Measurements from ENCODE around the gene PGS1. TPM values are rescaled to one million over a fixed set of nuclear protein-coding genes. Genes with fewer than 3 reads are reported as not detected.

The PGS1 gene
- polyA plus RNA-seq, 3 donors: 46.3 to 58.6 (median 56.4) TPM

- no peak for DNase-seq
Measured at GRCh38 chr17:78425429-78425828, 47.0 kb downstream of the PGS1 start.

- no peak for DNase-seq
Measured at GRCh38 chr17:78426293-78426879, 47.9 kb downstream of the PGS1 start.

- no peak for DNase-seq
Measured at GRCh38 chr17:78427140-78427539, 48.7 kb downstream of the PGS1 start.

GRCh38 chr17:78428025-78428575, 49.7 kb downstream of the PGS1 start:
- DNase-seq: no peak

DNA sequence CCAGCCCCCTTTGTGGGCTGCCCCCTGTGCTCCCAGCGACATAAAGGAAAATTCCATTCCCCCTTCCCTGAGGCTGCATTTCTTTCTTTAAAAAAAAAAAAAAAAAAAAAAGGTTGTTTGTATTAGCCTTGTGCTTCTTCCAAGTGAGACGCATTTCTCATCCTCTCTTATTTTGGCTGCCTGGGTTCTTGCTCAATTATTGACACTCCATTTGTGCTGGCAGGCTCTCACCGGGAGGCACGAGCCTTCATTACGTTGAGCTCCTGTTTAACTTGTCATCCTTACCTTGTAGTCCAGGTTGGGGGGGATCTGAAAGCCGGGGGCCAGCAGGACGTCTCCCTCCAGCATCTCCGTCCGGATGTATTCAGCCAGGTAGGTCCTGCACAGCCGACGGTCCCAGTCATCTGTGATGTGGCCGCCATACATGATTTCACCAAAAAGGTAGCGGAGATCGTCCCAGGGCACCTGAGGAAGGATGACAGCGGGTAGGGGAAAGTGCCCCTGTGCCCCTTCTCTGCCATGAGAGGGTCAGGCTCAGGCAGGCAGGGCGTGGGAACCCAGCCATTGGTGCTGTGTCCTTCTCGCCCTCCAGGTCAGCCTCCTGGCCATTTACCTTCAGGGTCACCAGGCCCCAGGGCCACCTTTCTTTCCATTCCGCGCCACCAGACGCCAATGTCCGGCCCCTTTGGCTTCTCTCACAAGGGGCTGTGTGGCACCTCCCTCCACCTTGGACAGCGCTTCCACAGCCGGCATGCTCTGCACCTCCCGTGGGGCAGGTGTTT, 50.6 kb downstream of the PGS1 start:
- no peak for DNase-seq

GRCh38 chr17:78429618-78429995, 51.2 kb downstream of the PGS1 start:
- no peak for DNase-seq

DNA sequence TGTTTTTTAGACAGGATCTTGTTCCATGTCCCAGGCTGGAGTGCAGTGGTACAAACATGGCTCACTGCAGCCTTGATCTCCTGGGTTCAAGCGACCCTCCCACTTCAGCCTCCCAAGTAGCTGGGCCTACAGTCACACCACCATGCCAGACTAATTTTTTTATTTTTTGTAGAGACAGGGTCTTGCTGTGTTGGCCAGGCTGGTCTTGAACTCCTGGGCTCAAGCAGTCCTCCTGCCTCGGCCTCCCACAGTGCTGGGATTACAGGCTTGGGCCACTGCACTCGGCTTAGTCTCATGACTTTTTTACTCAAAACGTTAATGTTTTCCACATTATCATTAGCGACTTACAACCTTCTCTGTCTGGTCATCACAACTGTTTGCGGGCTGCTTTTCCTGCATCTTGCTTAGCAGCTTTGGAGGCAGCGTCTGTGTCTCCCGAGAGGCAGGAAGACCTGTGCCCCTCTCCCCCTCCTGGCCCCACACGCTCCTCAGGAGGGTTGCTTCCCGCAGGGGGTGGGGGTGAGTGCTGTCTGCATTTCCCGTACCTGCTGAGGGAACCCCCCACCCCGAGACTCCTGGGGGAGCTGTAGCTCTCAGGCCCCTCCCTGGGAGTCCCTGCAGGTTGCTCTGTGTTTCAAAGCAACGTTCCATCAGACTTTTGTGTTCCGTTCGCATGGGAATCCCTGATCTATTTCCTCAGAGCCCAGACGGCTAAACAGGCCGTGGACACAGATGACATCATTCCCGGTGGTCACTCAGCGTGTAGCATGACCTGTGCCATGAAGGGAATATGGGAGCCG, 52.6 kb downstream of the PGS1 start:
- no peak for DNase-seq

- DNase-seq: no peak
Measured at GRCh38 chr17:78431692-78431958, 53.2 kb downstream of the PGS1 start.

- DNase-seq: no peak
Measured at GRCh38 chr17:78432226-78433012, 54.0 kb downstream of the PGS1 start.

- no peak for DNase-seq
Measured at GRCh38 chr17:78433013-78433727, 54.7 kb downstream of the PGS1 start.

GRCh38 chr17:78433780-78434335, 55.4 kb downstream of the PGS1 start:
- DNase-seq: no peak

DNA sequence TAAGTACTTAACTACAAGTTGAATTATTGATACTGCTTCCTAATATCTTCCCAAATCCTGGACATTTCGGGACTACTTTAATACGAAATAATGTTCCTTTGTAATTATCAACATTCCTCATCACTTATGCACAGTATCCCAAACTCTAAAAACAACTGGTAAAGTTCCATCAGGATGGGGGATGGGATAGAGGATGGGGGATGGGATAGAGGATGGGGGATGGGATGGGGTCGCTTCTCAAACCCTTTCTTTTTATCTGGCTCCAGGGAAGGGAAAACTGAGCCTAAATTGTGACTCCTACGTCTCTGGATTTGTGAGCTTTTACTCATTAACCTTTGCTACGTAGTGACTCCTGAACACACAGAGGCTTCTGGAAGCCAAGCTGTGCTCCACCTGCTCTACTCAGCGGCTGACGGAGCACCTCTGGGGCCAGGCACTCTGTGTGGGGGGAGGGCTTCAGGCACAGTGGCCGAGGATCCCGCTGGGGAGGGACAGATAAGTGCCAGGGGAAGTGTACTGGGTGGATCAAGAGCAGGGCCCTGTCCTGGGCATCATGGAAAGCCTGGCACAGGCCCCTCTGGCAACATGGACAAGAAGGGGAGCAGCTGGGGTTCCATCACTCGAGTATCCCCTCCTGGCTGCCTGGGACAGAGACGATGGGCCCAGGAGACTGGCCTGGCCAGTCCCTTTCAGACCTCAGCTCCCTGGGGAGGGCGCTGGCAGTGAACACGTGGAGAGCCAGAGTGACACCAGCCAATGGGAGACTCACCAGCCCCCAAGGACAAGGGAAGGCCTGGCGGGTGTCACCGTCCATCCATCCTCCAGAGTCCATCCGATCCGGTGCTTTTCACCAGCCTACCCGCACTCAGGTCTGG, 56.2 kb downstream of the PGS1 start:
- no peak for DNase-seq

DNA sequence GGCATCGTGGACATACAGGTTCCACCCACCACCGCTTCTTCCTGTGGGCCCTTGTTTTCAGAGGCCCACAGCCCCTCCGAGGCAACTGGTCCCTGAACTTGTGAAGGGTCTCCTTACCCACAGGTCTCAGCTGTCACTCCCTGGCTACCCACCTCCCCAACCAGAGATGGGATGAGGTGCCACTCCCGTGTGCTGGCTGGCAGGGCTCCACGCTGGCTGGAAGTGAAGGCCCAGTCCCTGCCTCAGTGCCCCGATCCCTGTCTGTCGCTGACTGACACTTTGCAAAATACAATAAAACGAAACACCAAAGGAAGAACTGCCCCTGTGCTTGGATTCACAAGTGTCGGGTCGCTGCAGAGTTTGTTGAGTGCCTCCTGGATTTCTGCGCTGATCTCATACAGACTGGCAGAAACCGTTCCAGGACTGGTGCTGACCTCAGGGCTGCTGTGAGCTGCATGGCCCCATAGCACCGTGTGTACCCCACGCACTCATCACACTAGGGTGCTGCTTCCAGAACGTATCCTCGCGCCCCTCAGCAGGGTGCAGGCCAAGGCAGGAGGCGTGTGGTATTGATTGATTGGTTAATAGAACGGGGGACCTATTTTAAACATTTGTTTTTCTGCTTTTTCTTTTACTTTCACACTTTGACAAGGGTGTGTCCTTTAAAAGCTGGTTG, 57.0 kb downstream of the PGS1 start:
- DNase-seq: no peak

DNA sequence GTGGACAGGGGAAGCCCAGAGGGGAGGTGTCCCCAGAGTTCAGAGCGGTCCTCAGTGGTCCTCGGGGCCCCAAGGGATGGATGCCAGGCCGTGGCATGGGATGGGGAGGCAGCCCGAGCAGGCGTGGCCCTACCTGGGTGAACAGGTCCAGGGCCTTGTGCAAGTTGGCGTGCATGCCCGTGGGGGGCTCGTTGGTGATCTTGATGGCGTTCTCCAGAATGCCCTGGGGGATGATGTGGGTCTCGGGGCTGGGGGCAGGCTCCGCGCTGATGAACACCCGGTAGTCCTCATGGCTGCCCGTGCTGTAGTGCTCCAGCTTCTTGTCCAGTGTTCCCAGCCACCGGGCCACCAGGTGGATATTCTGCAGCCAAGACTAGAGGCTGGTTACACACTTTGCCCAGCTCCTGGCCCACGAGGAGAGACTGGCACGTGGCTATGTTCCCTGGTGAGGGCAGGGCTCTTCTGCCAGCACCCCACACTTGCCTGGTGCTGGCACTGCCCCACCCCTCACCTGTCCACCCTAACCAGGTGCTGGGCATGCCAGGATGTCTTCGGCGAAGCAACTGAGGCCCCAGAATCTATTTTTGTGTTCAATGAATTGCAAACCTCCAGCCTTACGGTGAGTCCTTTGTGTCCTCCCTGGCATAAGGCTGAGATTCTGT, 59.2 kb downstream of the PGS1 start:
- DNase-seq: no peak

DNA sequence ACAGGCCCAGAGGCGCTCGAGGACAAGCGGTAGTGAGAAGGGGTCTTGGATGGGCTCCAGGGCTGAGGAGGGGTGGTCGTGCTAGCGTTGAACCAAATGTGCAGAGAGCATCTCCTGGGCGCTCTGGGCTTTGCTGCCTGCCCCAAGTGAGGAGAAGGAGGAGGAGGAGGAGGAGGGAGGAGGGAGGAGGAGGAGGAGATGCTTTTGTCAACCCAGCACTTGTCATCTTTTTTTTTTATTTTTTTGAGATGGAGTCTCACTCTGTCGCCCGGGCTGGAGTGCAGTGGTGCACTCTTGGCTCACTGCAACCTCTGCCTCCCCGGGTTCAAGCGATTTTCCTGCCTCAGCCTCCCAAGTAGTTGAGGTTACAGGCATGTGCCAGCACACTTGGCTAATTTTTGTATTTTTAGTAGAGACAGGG, 59.8 kb downstream of the PGS1 start:
- no peak for DNase-seq

DNA sequence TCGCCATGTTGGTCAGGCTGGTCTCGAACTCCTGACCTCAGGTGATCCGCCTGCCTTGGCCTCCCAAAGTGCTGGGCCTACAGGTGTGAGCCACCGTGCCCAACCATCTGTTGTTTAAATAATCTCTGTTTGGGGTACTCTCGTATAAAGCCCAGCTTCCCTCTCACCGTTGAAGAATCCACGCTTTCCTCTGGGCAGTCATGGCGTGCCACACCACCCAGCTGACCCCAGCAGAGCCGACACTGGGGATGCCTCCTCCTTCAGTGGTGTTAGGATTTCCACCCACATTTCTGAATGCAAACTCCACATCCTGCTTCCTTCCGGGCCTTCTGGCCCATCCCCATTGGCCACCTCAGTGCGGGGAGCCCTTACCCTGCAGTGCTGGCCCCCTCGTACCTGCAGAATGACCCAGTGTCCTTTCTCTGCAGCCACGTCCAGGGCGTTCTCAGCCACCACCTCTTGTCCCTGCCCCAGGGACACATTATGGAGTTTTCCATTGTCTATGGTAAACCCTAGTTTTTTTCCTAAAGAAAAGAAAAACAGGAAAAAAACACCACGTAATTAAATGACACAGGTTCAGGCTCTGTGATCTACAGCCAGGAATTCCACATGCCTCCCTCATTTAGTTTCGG, 60.4 kb downstream of the PGS1 start:
- no peak for DNase-seq

GRCh38 chr17:78441271-78441971, 63.0 kb downstream of the PGS1 start:
- no peak for DNase-seq
